ENCODE measurements around the gene CPNE7. TPM values are rescaled to one million over a fixed set of nuclear protein-coding genes. Genes with fewer than 3 reads are reported as not detected.
A peak's percentile ranks its signal among the peaks of the same experiment; 100 is the strongest.

Gene CPNE7
- total and polyA plus RNA-seq, 2 of the 13 experiments (the other 11 are each of a cell fraction or from before 2014, with no cell fraction given): 0.59 TPM; not detected in 1

DNA sequence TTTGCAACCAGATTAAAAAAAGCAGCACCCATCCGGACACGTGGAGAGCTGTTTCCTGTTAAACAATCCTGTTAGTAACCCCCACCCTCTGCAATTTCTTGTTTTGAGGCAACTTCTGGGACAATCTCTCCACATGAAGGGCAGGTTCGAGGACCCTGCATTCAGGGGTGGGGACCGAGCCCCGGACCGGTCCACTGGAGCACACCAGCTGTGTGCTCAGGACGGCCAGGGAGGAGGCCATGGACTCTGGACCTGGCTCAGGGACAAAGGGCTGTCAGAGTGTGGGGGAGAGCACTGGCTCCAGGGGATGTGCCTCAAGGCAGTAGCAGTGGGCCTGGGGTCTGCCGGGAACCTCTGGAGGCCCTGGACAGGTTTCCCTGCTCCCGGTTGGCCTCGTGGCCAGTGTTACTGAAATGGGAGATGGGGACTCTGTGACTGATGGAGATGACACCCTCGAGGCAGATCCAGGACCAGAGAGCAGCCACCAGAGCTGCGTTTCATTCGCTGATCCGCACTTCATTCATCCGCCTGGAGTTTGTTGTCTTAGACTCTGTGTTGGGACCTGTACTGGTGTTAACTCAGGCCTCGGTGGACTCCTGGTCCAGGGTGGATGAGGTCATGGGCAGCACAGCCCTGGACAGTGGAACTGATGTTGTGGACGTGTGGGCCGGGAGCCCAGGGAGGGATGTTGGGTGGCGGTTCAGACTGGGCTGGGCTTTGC is 2.9 kb upstream of the CPNE7 start (continued):
- TF ChIP-seq, protein P1, sequence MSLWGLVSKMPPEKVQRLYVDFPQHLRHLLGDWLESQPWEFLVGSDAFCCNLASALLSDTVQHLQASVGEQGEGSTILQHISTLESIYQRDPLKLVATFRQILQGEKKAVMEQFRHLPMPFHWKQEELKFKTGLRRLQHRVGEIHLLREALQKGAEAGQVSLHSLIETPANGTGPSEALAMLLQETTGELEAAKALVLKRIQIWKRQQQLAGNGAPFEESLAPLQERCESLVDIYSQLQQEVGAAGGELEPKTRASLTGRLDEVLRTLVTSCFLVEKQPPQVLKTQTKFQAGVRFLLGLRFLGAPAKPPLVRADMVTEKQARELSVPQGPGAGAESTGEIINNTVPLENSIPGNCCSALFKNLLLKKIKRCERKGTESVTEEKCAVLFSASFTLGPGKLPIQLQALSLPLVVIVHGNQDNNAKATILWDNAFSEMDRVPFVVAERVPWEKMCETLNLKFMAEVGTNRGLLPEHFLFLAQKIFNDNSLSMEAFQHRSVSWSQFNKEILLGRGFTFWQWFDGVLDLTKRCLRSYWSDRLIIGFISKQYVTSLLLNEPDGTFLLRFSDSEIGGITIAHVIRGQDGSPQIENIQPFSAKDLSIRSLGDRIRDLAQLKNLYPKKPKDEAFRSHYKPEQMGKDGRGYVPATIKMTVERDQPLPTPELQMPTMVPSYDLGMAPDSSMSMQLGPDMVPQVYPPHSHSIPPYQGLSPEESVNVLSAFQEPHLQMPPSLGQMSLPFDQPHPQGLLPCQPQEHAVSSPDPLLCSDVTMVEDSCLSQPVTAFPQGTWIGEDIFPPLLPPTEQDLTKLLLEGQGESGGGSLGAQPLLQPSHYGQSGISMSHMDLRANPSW (CRISPR knock-in tag; IDR thresholded peaks at IDR 0.05; ENCODE audit: borderline replicate concordance): 0 out of 2 replicates have a peak, but pooled peaks have one; percentile 72
- TF ChIP-seq KDM2A (CRISPR knock-in tag; IDR thresholded peaks at IDR 0.05; ENCODE audit: borderline replicate concordance, low read depth) (peak; percentile 55), YY1 (IDR thresholded peaks at IDR 0.05; ENCODE audit: insufficient read depth, insufficient replicate concordance, low read depth, low read length) (peak; percentile 39), NR2F6 (IDR thresholded peaks at IDR 0.05) (no peak; the same call in 1 of the 2 replicates), NR2F6 (CRISPR knock-in tag; IDR thresholded peaks at IDR 0.05) (peak; percentile 49; the same call in 1 of the 2 replicates), SALL2 (CRISPR knock-in tag; IDR thresholded peaks at IDR 0.05) (no peak), MAF1 (CRISPR knock-in tag; IDR thresholded peaks at IDR 0.05; ENCODE audit: borderline replicate concordance) (no peak), MXI1 (IDR thresholded peaks at IDR 0.05; ENCODE audit: borderline replicate concordance, low read depth, low read length) (peak; percentile 57; the same call in 2 of the 3 replicates), ZEB1 (IDR thresholded peaks at IDR 0.05; ENCODE audit: insufficient replicate concordance, low read depth) (peak; percentile 30), HDAC6 (IDR thresholded peaks at IDR 0.05; ENCODE audit: low read depth, low read length) (no peak), ARNTL (CRISPR knock-in tag; IDR thresholded peaks at IDR 0.05) (peak; percentile 73), ZNF253 (CRISPR knock-in tag; IDR thresholded peaks at IDR 0.05; ENCODE audit: borderline replicate concordance) (no peak), MTF2 (CRISPR knock-in tag; IDR thresholded peaks at IDR 0.05; ENCODE audit: borderline replicate concordance) (no peak), KLF13 (CRISPR knock-in tag; IDR thresholded peaks at IDR 0.05) (0 out of 2 replicates have a peak, but pooled peaks have one; percentile 14)
- TF ChIP-seq, protein P2, sequence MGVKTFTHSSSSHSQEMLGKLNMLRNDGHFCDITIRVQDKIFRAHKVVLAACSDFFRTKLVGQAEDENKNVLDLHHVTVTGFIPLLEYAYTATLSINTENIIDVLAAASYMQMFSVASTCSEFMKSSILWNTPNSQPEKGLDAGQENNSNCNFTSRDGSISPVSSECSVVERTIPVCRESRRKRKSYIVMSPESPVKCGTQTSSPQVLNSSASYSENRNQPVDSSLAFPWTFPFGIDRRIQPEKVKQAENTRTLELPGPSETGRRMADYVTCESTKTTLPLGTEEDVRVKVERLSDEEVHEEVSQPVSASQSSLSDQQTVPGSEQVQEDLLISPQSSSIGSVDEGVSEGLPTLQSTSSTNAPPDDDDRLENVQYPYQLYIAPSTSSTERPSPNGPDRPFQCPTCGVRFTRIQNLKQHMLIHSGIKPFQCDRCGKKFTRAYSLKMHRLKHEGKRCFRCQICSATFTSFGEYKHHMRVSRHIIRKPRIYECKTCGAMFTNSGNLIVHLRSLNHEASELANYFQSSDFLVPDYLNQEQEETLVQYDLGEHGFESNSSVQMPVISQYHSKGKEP (CRISPR knock-in tag; IDR thresholded peaks at IDR 0.05): no peak
- TF ChIP-seq, protein P3, sequence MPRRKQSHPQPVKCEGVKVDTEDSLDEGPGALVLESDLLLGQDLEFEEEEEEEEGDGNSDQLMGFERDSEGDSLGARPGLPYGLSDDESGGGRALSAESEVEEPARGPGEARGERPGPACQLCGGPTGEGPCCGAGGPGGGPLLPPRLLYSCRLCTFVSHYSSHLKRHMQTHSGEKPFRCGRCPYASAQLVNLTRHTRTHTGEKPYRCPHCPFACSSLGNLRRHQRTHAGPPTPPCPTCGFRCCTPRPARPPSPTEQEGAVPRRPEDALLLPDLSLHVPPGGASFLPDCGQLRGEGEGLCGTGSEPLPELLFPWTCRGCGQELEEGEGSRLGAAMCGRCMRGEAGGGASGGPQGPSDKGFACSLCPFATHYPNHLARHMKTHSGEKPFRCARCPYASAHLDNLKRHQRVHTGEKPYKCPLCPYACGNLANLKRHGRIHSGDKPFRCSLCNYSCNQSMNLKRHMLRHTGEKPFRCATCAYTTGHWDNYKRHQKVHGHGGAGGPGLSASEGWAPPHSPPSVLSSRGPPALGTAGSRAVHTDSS (CRISPR knock-in tag; conservative IDR thresholded peaks at IDR 0.05): no peak
- TF ChIP-seq, protein P4, sequence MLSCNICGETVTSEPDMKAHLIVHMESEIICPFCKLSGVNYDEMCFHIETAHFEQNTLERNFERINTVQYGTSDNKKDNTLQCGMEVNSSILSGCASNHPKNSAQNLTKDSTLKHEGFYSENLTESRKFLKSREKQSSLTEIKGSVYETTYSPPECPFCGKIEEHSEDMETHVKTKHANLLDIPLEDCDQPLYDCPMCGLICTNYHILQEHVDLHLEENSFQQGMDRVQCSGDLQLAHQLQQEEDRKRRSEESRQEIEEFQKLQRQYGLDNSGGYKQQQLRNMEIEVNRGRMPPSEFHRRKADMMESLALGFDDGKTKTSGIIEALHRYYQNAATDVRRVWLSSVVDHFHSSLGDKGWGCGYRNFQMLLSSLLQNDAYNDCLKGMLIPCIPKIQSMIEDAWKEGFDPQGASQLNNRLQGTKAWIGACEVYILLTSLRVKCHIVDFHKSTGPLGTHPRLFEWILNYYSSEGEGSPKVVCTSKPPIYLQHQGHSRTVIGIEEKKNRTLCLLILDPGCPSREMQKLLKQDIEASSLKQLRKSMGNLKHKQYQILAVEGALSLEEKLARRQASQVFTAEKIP (CRISPR knock-in tag; IDR thresholded peaks at IDR 0.05; ENCODE audit: borderline replicate concordance): no peak

All from HepG2 (cell line).